Vagina (tissue), 2 donors: ENCODE measurements around the gene PIGS.

Source experiments
- CTCF ChIP-seq, 3 experiments: fragments of 450-650 bp in 2 of 3; fragments of 200-600 bp in 1 of 3; sonication (generic) in 1 of 3; IDR thresholded peaks; one replicate each; pipeline ENCODE4 v1.5.1; 2017 to 2019; ENCODE audit warnings: antibody characterized with exemption in 3 of 3, mild to moderate bottlenecking in 2 of 3, moderate library complexity in 2 of 3
- POLR2A ChIP-seq, 2 donors: fragments of 450-650 bp; IDR thresholded peaks; one replicate each; pipeline ENCODE4 v1.6.1; 2017; ENCODE audit warnings: antibody characterized with exemption in 2 of 2, mild to moderate bottlenecking in 2 of 2, moderate library complexity in 2 of 2
- POLR2AphosphoS5 ChIP-seq, 2 donors: sonication (generic); formaldehyde crosslinking; IDR thresholded peaks; one replicate each; pipeline ENCODE4 v1.9.0; 2017; ENCODE audit warnings: antibody characterized with exemption in 2 of 2, mild to moderate bottlenecking in 2 of 2, low read depth in 1 of 2; ENCODE audit not compliant: insufficient read depth in 1 of 2

GRCh38 chr17:28544402-28545140 is 26.8 kb downstream of the PIGS start:
- TF ChIP-seq CTCF (IDR thresholded peaks at IDR 0.05) (no peak), POLR2AphosphoS5 (IDR thresholded peaks at IDR 0.05; ENCODE audit: insufficient read depth in 1 of 2, low read depth in 1 of 2) (no peak), POLR2A (IDR thresholded peaks at IDR 0.05) (no peak)
